Upper lobe of right lung (tissue), 1 donor: ENCODE results near the gene PLEKHM1. TPM values are rescaled to one million over a fixed set of nuclear protein-coding genes. Genes with fewer than 3 reads are reported as not detected.

Experiments
- ATAC-seq: fragments of 200-7000 bp; cut with Tn5 transposase; one replicate; pipeline ENCODE4 v1.9.1; 2020; ENCODE audit warnings: mild to moderate bottlenecking, moderate library complexity
- DNase-seq: peaks from one replicate; pipeline ENCODE4 v3.0.0-alpha.2; 2020
- H3K27ac ChIP-seq: fragments of 200-600 bp; one replicate; pipeline ENCODE4 v1.8.0; 2022
- H3K27me3 ChIP-seq: fragments of 200-600 bp; one replicate; pipeline ENCODE4 v1.8.0; 2022; ENCODE audit warnings: mild to moderate bottlenecking
- H3K36me3 ChIP-seq: fragments of 200-600 bp; one replicate; pipeline ENCODE4 v1.8.0; 2022
- H3K4me1 ChIP-seq: fragments of 200-600 bp; one replicate; pipeline ENCODE4 v1.8.0; 2022
- H3K4me3 ChIP-seq: fragments of 200-600 bp; one replicate; pipeline ENCODE4 v1.8.0; 2022; ENCODE audit warnings: mild to moderate bottlenecking
- H3K9me3 ChIP-seq: fragments of 200-600 bp; one replicate; pipeline ENCODE4 v1.8.0; 2022
- CTCF ChIP-seq: fragments of 200-600 bp; IDR thresholded peaks from one replicate; pipeline ENCODE4 v1.8.0; 2022; ENCODE audit warnings: antibody characterized with exemption
- intact Hi-C: fragments of 100-400 bp; cut with DNase I; formaldehyde crosslinking; loops from one replicate; pipeline ENCODE4 v1.11.0; 2022
- total RNA-seq: library from RNA; stranded (reverse); fragmentation: NEBNext Ultra II Directional; extraction: Animal tissue kit (Norgen Biotek cat#: 25700); gene quantifications from one replicate; pipeline ENCODE4 v1.2.1, GENCODE V29; 2021
- donor health status: DM: no; HTN: yes; CAD: no; lungs with severe emphysema.

PLEKHM1 gene
- total RNA-seq, 1 donor from 2014 or later = 69.8 TPM

- H3K36me3 ChIP-seq = no peaks in the 10 kb centered on the region
- no peaks in the 10 kb centered on the region for H3K9me3 ChIP-seq
- H3K4me1 ChIP-seq = peaks cover 22% of the 10 kb centered on the region
- peak; percentile 4 for TF ChIP-seq CTCF
- no peak overlapping the region for H3K27ac ChIP-seq
- intact Hi-C loops = no loop called here
- no peaks in the 10 kb centered on the region for H3K27me3 ChIP-seq
- DNase-seq (no peak), ATAC-seq (no peak)
- H3K4me3 ChIP-seq = no peak overlapping the region
Measured at GRCh38 chr17:45425984-45426413, 64.5 kb downstream of the PLEKHM1 start.

- peak overlapping the region; percentile 71 for H3K27ac ChIP-seq
- intact Hi-C loops = no loop called here
- DNase-seq (peak; percentile 91), ATAC-seq (peak; percentile 81)
- H3K4me3 ChIP-seq = peak overlapping the region; percentile 24
- no peaks in the 10 kb centered on the region for H3K9me3 ChIP-seq
- peaks cover 16% of the 10 kb centered on the region for H3K4me1 ChIP-seq
- no peaks in the 10 kb centered on the region for H3K27me3 ChIP-seq
- H3K36me3 ChIP-seq = no peaks in the 10 kb centered on the region
- peak; percentile 22 for TF ChIP-seq CTCF
Measured at GRCh38 chr17:45425125-45425983, 65.2 kb downstream of the PLEKHM1 start.

GRCh38 chr17:45424769-45425124, 65.8 kb downstream of the PLEKHM1 start:
- intact Hi-C loops = no loop called here
- DNase-seq (no peak), ATAC-seq (no peak)
- peak overlapping the region; percentile 71 for H3K27ac ChIP-seq
- TF ChIP-seq CTCF = no peak
- H3K4me1 ChIP-seq = peaks cover 16% of the 10 kb centered on the region
- H3K4me3 ChIP-seq = peak overlapping the region; percentile 24
- H3K9me3 ChIP-seq = no peaks in the 10 kb centered on the region
- H3K27me3 ChIP-seq = no peaks in the 10 kb centered on the region
- H3K36me3 ChIP-seq = no peaks in the 10 kb centered on the region

- no peaks in the 10 kb centered on the region for H3K9me3 ChIP-seq
- ATAC-seq (no peak), DNase-seq (peak; percentile 48)
- H3K4me3 ChIP-seq = no peak overlapping the region
- no peaks in the 10 kb centered on the region for H3K27me3 ChIP-seq
- no peak for TF ChIP-seq CTCF
- no peak overlapping the region for H3K27ac ChIP-seq
- intact Hi-C loops = no loop called here
- H3K36me3 ChIP-seq = no peaks in the 10 kb centered on the region
- H3K4me1 ChIP-seq = peaks cover 11% of the 10 kb centered on the region
Measured at GRCh38 chr17:45423975-45424335, 66.6 kb downstream of the PLEKHM1 start.

GRCh38 chr17:45423304-45423974, 67.1 kb downstream of the PLEKHM1 start:
- no peak for ATAC-seq
- H3K4me3 ChIP-seq = no peak overlapping the region

More at GRCh38 chr17:45423304-45423974, 67.1 kb downstream of the PLEKHM1 start:
- Histone ChIP-seq H3K27ac (no peak overlapping the region), H3K9me3 (no peaks in the 10 kb centered on the region), H3K4me1 (peaks cover 11% of the 10 kb centered on the region), H3K27me3 (no peaks in the 10 kb centered on the region), H3K36me3 (no peaks in the 10 kb centered on the region)
- no peak for TF ChIP-seq CTCF
- no peak for DNase-seq
- intact Hi-C loops = no loop called here
